Measurements from ENCODE around the gene DEFB129. TPM values are rescaled to one million over a fixed set of nuclear protein-coding genes. Genes with fewer than 3 reads are reported as not detected.
"Not testable (repeated sequence)": the region's sequence is repeated elsewhere in the genome, so short reads cannot be mapped to it uniquely, and the experiment has no call there.

Gene DEFB129
- total RNA-seq, 4 donors from 2014 or later: not detected

DNA sequence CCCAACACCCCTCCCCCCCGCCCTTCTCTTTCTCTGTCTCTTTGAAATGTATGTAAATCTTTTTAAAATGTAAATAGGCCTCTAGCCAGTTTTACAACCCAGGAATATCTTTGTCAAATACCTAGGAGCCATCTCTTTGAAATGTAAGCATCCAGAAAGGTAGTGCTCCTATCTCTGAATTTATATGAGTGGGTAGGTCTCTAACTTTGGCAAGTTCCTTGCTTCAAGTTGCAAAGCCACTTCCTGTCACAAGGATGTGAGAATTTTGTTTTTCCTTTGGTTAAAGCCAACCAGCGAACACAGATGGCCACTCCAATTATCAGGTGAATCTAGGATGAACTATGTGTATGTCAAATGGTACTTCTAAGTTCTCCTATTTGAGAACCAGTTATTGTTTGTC is 24.3 kb downstream of the DEFB129 start:
- H3K27me3 ChIP-seq: no peaks in the 10 kb centered on the region
- H3K4me1 ChIP-seq: no peaks in the 10 kb centered on the region
- no peak overlapping the region for H3K27ac ChIP-seq
- intact Hi-C loops (cut with DNase I; ENCODE audit: low total_unique reads): no loop called here
- no peak for TF ChIP-seq POLR2A (IDR thresholded peaks at IDR 0.05)
- TF ChIP-seq, protein P1, sequence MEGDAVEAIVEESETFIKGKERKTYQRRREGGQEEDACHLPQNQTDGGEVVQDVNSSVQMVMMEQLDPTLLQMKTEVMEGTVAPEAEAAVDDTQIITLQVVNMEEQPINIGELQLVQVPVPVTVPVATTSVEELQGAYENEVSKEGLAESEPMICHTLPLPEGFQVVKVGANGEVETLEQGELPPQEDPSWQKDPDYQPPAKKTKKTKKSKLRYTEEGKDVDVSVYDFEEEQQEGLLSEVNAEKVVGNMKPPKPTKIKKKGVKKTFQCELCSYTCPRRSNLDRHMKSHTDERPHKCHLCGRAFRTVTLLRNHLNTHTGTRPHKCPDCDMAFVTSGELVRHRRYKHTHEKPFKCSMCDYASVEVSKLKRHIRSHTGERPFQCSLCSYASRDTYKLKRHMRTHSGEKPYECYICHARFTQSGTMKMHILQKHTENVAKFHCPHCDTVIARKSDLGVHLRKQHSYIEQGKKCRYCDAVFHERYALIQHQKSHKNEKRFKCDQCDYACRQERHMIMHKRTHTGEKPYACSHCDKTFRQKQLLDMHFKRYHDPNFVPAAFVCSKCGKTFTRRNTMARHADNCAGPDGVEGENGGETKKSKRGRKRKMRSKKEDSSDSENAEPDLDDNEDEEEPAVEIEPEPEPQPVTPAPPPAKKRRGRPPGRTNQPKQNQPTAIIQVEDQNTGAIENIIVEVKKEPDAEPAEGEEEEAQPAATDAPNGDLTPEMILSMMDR (IDR thresholded peaks at IDR 0.05): no peak
- H3K4me3 ChIP-seq: no peak overlapping the region
- no peaks in the 10 kb centered on the region for H3K36me3 ChIP-seq
- H3K9me3 ChIP-seq: no peaks in the 10 kb centered on the region
- no peak for DNase-seq

DNA sequence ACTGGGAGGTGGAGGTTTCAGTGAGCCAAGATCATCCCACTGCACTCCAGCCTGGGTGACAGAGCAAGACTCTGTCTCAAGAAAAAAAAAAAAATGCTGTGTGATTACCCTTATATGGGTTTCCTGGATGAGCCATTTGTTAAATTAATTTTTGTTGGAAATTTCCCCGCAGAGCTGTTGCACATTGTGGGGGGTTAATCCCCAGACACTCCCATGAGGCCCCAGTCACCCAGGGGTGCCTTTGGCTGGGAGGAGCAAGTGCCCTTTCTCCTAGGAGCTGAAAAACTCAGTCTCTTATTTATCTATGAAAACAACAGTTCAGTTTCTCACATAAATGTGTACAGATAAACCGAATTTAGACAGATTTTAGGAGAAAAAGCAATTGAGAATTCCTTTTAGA is 25.7 kb downstream of the DEFB129 start:
- H3K4me3 ChIP-seq: no peak overlapping the region
- intact Hi-C loops (cut with DNase I; ENCODE audit: low total_unique reads): no loop called here
- H3K4me1 ChIP-seq: no peaks in the 10 kb centered on the region
- H3K27me3 ChIP-seq: no peaks in the 10 kb centered on the region
- H3K9me3 ChIP-seq: no peaks in the 10 kb centered on the region
- TF ChIP-seq POLR2A (IDR thresholded peaks at IDR 0.05): no peak
- TF ChIP-seq, protein P1 (IDR thresholded peaks at IDR 0.05): no peak
- DNase-seq: no peak
- no peak overlapping the region for H3K27ac ChIP-seq
- no peaks in the 10 kb centered on the region for H3K36me3 ChIP-seq

DNA sequence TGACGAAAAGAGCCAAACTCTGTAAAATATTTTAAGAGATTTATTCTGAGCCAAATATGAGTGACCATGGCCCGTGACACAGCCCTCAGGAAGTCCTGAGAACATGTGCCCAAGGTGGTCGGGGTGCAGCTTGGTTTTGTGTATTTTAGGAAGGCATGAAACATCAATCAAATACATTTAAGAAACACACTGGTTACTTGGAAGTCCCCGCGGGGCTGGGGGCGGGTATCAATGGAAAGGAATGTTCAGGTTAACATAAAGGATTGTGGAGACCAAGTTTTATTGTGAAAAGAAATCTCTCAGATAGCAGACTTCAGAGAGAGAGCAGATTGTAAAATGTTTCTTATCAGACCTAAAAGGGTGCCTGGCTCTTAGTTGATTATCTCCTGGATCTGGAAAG is 26.4 kb downstream of the DEFB129 start:
- H3K27me3 ChIP-seq; H3K4me3 ChIP-seq; DNase-seq; H3K4me1 ChIP-seq; H3K27ac ChIP-seq; intact Hi-C loops (cut with DNase I; ENCODE audit: low total_unique reads); H3K9me3 ChIP-seq; H3K36me3 ChIP-seq: not testable (repeated sequence)

DNA sequence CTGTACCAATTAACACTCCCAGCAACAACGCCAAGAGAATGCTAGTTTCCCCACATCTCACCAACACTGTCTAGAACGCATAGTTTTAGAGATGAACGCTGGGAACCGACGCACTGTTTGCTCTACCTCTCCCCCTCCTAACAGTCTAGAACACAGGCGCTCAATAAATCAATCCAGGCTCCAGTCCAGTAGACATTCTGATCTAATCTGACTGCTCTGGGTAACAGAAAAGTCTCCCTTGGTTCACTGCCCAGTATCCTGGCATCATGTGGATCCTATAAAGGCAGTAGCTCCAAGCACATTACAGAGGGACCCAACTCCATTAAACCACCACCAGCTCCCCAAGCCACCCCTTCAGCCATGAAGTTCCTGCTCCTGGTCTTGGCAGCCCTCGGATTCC is 30.4 kb downstream of the DEFB129 start, which contains the start of gene DEFB132:
Gene DEFB132, plus strand, starts transcription at position 306 of the 400 bp plus-strand sequence. Its CDS starts 55 bp downstream, at position 361.
- Histone ChIP-seq H3K27me3 (no peaks in the 10 kb centered on the region), H3K9me3 (no peaks in the 10 kb centered on the region), H3K36me3 (peaks cover 0 to 3% of the 10 kb centered on the region in 2 donors), H3K27ac (no peak within 1 kb of the TSS), H3K4me3 (no peak within 1 kb of the TSS), H3K4me1 (no peaks in the 10 kb centered on the region)
- TF ChIP-seq, protein P1 (IDR thresholded peaks at IDR 0.05): no peak
- TF ChIP-seq POLR2A (IDR thresholded peaks at IDR 0.05): no peak
- intact Hi-C loops (cut with DNase I; ENCODE audit: low total_unique reads): no loop called here
- no peak for DNase-seq

DNA sequence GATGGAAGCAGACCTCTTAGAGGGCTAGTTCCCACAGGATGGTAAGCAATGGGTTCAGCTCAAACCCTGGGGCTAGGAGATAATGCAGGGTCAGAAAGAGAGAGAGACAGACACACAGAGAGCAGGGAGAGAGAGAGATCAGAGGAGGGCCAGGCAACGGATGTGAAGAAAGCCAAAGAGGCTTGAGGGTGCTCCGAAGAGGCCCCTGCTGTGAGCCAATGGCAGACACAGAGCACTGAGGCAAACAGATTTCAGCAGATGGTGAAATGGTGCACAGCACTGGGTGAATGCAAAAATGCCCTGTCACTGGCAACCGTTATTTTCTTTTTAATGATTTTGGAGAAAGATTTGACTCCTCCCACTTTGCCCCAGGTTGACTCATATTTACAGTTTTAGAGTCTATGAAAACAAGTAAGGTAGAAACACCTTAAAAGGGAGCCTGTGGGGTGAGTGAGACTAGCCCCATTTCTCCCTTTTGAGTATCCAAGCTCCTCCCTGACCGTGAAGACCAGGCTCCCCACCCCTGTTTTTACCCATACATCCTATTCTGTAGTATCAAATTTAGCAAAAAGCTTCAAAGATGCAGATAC is 31.3 kb downstream of the DEFB129 start:
- no peak overlapping the region for H3K4me3 ChIP-seq
- no peak for DNase-seq
- no peaks in the 10 kb centered on the region for H3K4me1 ChIP-seq
- TF ChIP-seq, protein P1 (IDR thresholded peaks at IDR 0.05): no peak
- no peak for TF ChIP-seq POLR2A (IDR thresholded peaks at IDR 0.05)
- intact Hi-C loops (cut with DNase I; ENCODE audit: low total_unique reads): no loop called here
- no peak overlapping the region for H3K27ac ChIP-seq
- no peaks in the 10 kb centered on the region for H3K27me3 ChIP-seq
- peaks cover 0 to 3% of the 10 kb centered on the region in 2 donors for H3K36me3 ChIP-seq
- no peaks in the 10 kb centered on the region for H3K9me3 ChIP-seq

DNA sequence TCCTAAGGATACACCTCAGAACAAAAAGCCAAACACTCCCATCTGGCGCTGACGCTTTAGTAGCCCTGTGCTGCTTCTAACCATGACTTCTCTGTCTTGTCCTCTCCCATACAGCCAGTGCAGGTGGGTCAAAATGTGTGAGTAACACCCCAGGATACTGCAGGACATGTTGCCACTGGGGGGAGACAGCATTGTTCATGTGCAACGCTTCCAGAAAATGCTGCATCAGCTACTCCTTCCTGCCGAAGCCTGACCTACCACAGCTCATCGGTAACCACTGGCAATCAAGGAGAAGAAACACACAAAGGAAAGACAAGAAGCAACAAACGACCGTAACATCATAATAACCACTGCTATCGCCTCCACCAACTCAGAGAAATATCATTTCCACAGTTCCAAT is 31.9 kb downstream of the DEFB129 start:
- no peak for DNase-seq
- Histone ChIP-seq H3K4me1 (no peaks in the 10 kb centered on the region), H3K27me3 (no peaks in the 10 kb centered on the region), H3K27ac (no peak overlapping the region), H3K4me3 (no peak overlapping the region), H3K36me3 (peaks cover 0 to 3% of the 10 kb centered on the region in 2 donors), H3K9me3 (no peaks in the 10 kb centered on the region)
- intact Hi-C loops (cut with DNase I; ENCODE audit: low total_unique reads): no loop called here
- no peak for TF ChIP-seq POLR2A (IDR thresholded peaks at IDR 0.05)
- TF ChIP-seq, protein P1 (IDR thresholded peaks at IDR 0.05): no peak
